Measurements from ENCODE around the gene SLC35F1. TPM values are rescaled to one million over a fixed set of nuclear protein-coding genes. Genes with fewer than 3 reads are reported as not detected.
"Not testable (repeated sequence)": the region's sequence is repeated elsewhere in the genome, so short reads cannot be mapped to it uniquely, and the experiment has no call there.

The SLC35F1 gene
- total RNA-seq, 1 donor from 2014 or later: 5.8 TPM

DNA sequence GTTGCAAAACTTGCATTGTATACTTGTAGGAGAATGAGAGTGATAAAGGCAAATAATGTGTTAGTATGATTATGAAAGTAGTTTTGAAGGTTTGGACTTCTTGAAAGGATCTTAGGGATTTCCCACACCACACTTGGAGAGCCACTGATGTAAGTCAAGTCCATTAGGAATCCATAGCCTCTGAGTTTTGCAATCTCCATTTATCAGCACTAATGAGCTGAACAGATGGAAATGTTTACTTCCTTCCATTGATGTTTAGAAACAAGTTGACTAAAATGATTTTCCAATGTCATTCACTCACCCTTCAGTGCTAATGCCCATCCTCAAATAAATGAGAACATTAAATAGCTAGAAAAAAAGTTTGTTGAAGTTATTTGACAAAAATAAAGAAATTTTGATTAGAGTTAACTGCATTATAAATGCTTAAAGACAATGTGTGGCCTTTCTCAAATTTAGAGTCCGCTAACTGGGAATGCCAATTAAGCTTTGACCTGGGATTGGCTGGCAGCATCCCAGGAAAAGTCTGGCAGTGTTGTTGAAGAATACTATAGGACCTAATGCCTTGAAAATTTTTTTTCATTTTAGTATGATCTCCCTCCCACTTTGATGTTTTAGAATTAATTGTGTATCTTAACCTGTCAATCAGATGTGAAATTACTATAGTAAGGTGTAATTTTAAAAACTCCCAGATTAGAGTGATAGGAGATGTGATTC is 68.0 kb downstream of the SLC35F1 start:
- DNase-seq (ENCODE audit: missing footprints): no peak
- intact Hi-C loops (cut with DNase I): loop anchor here (2.0 to 10.0 kb wide), 2 partner anchors 290 to 610 kb away; no protein-coding TSS in a partner anchor
- no peak for ATAC-seq

DNA sequence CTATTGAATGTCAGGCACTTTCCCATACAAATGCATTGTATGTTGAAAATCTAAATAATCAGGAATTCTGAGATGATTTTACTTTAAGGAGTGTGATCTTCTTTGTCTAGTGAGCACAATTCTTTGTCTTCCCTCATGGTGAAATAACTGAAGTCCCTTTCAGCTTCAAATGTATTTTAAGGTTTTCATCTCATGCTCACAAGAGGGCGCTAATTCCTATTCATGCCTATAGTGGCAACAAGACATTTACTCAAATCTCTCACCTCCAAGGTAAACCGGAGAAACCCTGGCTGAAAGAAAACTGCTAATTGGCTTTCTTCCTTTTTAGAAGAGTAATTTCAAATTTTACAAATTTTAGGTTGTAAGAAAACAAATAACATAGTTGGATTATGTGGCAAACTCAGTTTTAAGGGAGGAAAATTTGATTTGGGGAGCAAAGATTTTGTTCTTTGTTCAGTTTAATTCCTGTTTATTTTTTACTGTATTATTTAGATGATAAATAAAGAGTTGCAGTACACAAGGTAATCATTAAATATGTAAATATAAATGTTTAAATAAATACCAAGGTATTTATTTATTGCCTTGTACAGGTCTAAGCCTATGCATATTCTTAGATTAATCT is 69.1 kb downstream of the SLC35F1 start:
- DNase-seq (ENCODE audit: missing footprints) (no peak), ATAC-seq (no peak)
- intact Hi-C loops (cut with DNase I): loop anchor here (10.0 kb wide), 1 partner anchor 609 kb away; no protein-coding TSS in a partner anchor

DNA sequence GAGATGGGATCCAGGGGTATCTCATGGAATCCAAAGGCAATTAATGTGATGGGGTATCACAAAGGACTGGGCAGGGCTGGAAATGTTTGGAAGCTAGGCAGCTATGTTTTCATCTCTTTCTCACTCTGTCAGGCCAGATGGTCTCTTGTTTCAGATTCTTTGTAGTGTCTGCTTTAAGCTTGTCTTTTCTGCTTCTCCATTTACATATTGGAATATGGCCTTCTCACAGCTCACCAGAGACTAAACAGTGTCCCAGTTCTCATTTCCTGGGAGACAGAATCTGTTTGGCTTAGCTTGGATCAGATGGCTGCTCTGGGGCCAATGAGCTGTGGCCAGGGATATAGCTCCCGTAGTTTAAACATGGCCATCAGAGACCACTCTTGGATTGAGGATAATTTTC is 78.9 kb downstream of the SLC35F1 start:
- intact Hi-C loops (cut with DNase I): no loop called here
- ATAC-seq: no peak
- no peak for DNase-seq (ENCODE audit: missing footprints)

DNA sequence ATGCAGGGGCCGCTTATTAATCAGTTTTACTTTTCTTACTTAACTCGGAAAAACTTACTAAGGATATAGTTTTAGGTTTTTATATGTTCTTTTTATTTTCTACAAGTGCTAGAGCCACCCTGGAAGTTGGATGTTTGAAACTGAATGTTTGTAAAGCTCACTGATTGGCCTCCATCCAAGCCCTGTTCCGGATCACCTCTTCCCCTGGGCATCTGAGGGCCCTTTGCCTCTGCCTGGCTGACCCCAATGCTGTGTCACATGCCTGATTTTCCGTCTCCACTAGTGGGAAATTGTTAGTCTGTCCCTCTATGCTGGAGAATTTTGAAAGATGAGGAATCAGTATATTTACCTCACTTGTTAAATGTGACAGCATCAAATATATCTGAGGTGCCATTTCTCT is 79.3 kb downstream of the SLC35F1 start:
- DNase-seq (ENCODE audit: missing footprints): no peak
- no peak for ATAC-seq
- intact Hi-C loops (cut with DNase I): no loop called here

DNA sequence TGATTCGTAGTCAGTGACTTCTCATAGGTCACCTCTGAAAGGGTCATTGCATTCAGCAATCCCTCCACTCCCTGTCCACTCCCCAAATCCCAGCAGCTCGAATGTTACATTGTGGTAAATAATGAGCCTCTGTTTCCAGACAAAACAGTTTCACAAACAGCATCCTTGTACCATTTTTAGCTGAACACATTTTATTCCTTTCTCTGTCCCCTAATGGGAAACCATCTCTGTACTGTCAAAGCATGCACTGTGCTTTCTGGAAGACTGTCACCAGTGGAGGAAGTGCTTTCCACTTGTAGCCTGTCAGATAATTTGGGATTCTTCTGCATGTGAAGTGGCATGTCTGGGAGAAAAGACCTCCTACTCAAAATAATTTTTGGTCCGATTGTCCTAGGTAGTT is 82.0 kb downstream of the SLC35F1 start:
- no peak for DNase-seq (ENCODE audit: missing footprints)
- ATAC-seq: no peak
- intact Hi-C loops (cut with DNase I): no loop called here

DNA sequence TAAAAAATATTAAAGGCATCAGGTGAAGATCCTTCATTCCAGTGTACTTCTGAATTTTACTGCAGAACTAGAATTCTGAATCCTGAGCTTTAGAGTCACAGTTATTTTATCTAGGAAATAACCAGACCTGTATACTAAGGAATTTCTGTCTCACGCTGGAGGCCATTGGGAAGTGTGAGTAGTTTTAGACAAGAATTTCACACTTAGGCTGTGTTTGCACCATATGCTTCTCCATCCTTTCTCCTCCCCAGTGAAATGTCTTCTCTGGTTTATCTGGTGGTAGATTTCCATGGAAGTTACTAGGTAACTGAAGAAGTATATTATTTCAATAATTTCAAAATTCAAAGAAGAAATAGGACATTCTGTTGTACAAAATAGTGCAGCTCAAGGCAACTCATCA is 83.1 kb downstream of the SLC35F1 start:
- intact Hi-C loops (cut with DNase I): no loop called here
- DNase-seq (ENCODE audit: missing footprints) (no peak), ATAC-seq (no peak)

DNA sequence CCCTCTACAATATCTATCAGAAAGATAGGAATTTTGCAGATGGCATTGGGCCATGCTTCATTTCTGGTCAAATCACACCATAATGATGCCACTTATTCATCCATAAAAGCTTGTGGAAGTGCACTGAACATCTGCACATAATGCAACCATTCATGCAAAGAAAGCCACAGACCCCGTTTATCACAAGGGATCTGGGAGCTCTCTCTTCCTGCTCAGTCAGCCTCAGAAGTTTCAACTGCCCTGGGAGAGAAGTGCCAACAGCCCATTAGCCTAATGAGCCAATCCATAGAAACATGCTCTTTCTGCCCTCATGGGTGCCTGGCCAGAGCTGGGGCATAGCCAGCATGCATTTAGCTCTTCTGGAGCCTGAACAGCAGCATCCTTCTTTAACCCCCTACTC is 85.8 kb downstream of the SLC35F1 start:
- no peak for DNase-seq (ENCODE audit: missing footprints)
- intact Hi-C loops (cut with DNase I): no loop called here
- ATAC-seq: no peak

DNA sequence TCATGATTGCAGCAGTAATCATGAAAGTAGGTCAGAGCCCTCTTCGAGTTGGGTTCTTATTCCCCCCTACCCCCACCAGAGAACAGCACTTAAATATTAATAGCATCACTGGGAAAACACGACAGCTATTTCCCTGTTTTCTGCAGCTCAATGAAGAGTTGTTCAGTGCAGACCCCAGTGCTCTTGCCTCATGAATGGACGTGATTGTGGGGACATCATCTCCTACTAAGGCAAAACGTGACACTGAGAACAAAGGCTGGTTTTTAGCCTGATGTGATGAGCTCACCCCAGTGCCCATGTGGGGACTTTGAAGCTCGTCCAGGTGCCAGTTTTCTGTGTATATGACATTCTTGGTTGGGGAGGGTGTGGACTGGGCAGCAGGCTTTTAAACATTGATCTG is 105.9 kb downstream of the SLC35F1 start:
- intact Hi-C loops (cut with DNase I): no loop called here
- no peak for DNase-seq (ENCODE audit: missing footprints)
- no peak for ATAC-seq

DNA sequence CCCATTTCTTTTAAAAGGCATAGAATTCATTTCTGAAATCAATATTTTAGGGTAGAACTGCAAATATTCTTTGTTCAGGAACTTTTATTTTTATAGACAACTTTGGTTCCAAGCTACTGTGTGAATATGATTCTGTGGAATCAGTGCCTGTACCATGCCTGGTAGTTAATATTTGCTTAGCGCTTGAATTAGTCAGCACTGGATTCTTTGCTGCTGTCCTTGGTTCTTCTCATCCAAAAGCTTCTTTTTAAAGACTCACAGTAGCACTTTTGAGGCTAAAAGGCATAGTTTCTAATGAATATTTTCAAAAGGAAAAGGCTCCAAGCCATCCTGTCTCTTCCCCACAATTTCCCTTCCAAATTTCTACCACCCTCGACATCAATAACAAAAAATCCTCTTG is 109.5 kb downstream of the SLC35F1 start:
- intact Hi-C loops (cut with DNase I): no loop called here
- DNase-seq (ENCODE audit: missing footprints): no peak
- no peak for ATAC-seq

DNA sequence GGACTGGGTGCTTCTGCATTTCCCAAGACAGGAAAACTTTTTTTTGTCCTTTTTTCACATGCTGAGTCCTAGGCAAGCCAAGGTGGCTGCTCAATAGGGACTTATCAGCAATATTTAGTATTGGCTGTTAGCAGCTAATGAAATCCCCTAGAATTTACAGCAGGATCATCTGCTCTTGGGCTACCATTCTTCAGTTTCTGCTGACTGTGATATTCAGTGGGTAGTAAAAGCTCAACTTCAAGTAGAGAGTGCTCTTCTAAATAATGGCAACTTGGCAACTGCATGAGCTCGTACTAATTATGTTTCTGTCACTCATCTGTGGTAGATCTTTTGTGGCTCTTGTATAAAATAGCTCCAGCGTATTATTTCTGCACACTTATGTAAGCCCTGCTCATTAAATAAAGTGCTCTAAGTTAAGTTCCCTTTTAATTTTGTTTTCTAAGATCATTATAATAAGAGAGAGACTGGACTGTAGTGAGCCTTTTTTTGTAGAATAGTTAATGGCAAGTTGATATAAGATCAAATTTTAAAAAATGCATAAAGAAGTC is 110.3 kb downstream of the SLC35F1 start:
- no peak for DNase-seq (ENCODE audit: missing footprints)
- no peak for ATAC-seq
- intact Hi-C loops (cut with DNase I): no loop called here

DNA sequence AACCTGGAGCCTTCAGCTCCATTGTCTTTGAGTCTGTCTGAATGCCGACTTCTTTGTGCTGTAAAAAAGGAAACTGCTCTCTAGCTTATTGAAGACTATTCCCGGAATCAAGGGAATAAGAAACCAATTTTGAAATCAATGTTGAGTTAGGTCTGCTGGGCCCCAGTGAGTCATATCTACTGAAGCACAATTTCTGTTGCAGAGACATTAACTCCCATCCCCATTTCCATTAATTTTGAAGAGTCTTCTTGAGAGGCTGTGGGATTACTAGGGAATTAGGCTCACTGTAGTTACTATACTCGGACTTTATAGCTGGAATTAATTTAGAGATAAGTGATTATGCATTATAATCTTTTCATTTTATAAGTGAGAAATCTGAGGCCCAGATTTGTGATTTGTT is 116.7 kb downstream of the SLC35F1 start:
- DNase-seq (ENCODE audit: missing footprints) (no peak), ATAC-seq (no peak)
- intact Hi-C loops (cut with DNase I): no loop called here

DNA sequence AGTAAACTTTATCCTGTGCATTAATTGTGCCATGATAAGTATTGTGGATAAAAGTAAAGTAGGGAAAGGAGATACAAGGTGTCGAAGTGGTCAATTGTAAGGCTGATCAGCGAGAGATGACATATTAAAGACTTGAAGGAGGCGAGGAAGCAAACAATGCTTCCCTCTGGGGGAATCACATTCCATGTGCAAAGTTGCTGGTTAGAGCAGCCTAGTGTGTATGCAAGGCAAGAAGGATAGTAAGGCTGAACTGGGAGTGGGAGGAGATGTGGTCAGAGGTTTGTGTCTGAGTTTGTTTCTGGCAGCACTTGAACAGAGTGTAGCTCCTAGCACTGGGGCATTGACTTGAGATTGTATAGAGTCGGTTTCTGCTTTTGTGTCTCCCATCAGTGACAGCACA is 122.9 kb downstream of the SLC35F1 start:
- intact Hi-C loops (cut with DNase I): no loop called here
- DNase-seq (ENCODE audit: missing footprints) (no peak), ATAC-seq (no peak)

DNA sequence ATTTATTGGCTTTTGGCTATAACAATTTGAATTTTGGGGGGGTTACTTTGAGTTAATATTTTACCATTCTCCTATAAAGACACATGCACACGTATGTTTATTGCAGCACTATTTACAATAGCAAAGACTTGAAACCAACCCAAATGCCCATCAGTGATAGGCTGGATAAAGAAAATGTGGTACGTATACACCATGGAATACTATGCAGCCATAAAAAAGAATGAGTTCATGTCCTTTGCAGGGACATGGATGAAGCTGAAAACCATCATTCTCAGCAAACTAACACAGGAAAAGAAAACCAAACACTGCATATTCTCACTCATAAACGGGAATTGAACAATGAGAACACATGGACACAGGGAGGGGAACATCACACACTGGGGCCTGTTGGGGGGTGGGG is 130.4 kb downstream of the SLC35F1 start:
- intact Hi-C loops (cut with DNase I); DNase-seq (ENCODE audit: missing footprints); ATAC-seq: not testable (repeated sequence)

DNA sequence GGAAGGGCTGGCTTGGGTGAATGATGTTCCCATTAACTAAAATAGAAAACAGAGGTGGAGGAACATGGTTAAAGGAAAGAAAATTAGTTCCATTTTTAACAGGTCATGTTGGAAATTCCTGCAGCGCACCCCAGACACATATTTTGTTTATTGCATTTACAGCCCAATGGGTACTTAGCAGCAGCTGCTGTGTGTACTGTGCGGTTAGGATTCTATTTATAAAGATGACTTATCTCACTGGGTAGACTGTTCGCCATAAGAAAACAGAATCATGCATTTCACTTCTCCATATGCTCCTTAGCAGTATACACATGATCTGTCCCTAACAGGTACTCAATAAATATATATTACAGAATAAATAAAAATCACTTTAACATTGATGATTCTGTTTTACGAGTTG is 135.8 kb downstream of the SLC35F1 start:
- ATAC-seq (no peak), DNase-seq (ENCODE audit: missing footprints) (no peak)
- intact Hi-C loops (cut with DNase I): no loop called here

DNA sequence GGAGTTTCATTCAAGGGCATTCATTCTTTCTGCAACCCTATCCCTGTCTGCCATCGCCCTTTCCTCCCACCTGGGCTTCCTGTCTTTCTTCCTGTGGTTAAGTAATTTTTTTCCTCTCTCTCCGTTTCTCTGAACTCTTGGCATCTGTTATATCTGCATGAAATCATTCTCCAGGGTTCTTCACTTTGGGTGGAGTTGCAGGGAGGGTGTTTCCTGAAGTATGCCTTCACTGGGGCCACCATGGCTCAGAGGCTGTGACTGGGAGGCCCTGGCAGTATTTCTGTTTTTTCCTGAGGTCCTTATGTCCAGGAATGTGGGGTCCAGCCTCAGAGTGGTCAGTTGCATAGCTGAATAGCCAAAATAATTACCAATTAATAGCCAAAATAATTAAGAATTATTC is 137.2 kb downstream of the SLC35F1 start:
- DNase-seq (ENCODE audit: missing footprints) (no peak), ATAC-seq (no peak)
- intact Hi-C loops (cut with DNase I): no loop called here

DNA sequence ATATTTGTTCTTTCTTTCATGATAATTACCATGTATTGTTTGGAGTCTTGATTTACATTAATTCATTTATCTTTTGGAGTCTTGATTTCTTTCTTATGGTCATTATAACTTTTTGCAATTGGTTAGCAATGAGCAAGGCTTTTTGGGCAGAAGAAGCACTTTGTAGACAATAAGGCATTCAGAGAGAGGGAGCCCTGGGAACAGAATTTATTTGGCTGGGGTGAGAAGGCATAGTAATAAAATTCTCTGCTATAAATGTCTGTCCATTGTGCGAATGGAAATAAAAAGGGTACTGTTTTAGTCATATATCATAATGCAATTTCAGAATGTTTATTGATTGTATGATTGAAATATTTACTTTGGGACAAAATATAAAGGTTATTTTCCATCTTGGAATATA is 147.0 kb downstream of the SLC35F1 start:
- intact Hi-C loops (cut with DNase I): no loop called here

DNA sequence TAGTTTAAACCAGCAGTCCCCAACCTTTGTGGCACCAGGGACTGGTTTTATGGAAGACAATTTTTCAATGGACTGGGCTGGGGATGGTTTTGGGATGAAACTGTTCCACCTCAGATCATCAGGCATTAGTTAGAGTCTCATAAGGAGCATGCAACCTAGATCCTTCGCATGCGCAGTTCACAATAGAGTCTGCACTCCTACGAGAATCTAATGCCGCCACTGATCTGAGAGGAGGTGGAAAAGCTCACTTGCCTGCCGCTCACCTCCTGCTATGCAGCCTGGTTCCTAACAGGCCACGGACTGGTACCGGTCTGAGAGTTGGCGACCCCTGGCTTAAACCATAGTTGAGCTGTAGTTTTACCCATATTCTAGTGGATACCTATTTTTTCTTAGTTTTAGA is 154.6 kb downstream of the SLC35F1 start:
- no peak for ATAC-seq
- intact Hi-C loops (cut with DNase I): no loop called here
- DNase-seq (ENCODE audit: missing footprints): no peak

More for the DNA sequence above, 147.0 kb downstream of the SLC35F1 start:
- ATAC-seq (no peak), DNase-seq (ENCODE audit: missing footprints) (no peak)

DNA sequence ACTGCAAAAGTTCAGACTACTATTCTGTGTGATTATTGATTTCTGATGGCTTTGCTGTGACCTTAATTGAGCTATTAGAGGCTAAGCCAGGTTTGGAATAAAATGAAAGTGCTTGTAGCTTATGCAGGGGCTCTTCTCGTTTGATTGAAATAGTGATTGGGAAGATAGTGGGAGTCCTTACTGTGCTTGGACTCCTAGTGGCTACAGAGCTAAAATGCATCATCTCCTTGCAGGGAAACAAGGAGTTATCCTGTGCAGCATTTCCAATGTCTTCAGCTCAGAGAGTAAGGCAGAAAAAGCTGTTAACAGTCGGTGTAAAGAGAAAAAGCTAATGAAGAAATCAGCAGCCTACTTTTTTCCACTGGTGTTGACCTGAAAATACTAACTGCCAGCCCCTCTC is 173.5 kb downstream of the SLC35F1 start:
- intact Hi-C loops (cut with DNase I): no loop called here
- DNase-seq (ENCODE audit: missing footprints) (no peak), ATAC-seq (no peak)

DNA sequence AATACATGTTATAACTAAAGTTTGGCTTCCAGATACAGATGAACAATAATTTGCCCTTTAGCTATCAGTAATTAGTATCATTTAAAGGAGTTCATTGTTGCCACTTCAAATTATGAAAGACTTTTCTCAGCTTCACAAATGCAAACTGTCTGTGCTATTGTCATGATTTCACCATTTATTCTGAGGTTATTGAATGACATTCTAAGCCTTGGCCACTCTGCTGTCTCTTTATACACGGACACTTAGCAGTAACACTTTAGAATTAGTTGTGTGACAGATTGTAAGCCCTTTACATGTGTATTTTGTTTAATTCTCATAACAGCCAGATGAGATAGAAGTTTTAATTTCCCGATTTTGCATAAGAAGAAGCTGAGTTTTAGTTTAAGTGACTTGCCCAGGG is 176.6 kb downstream of the SLC35F1 start:
- ATAC-seq (no peak), DNase-seq (ENCODE audit: missing footprints) (no peak)
- intact Hi-C loops (cut with DNase I): no loop called here

DNA sequence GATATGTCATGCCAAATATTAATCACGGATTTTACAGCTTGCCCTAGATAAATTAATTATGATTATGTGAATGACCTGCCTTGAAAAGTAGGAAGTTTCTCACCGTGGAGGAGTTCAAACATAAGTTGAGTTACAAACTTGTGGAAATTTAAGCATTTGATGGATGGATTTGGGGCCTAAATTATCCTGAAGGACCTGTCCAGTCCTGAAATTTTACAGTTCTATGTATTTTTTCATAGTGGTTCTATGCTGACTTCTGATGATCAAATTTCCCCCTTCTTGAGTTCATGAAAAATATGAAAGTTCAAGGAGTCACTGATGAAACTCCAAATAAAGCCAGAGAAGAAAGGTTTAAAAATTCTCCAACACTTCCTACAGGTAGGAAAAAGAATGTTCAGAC is 178.6 kb downstream of the SLC35F1 start:
- ATAC-seq (no peak), DNase-seq (ENCODE audit: missing footprints) (no peak)
- intact Hi-C loops (cut with DNase I): no loop called here
